ENCODE results near the gene ACBD7. TPM values are rescaled to one million over a fixed set of nuclear protein-coding genes. Genes with fewer than 3 reads are reported as not detected.

The ACBD7 gene
- total RNA-seq, 2 donors from 2014 or later = 0.44 to 0.98 TPM

GRCh38 chr10:15124908-15125307 lies 36.3 kb upstream of the ACBD7 start:
- no peaks in the 10 kb centered on the region for H3K4me1 ChIP-seq
- H3K27ac ChIP-seq = no peak overlapping the region
- no peak overlapping the region for H3K4me3 ChIP-seq
- no peaks in the 10 kb centered on the region for H3K9me3 ChIP-seq
- H3K36me3 ChIP-seq = no peaks in the 10 kb centered on the region
- no peak overlapping the region for H3K9ac ChIP-seq (ENCODE audit: low read depth in 2 of 2, low read length in 2 of 2)
- no peaks in the 10 kb centered on the region for H3K27me3 ChIP-seq
- intact Hi-C loops (cut with DNase I) = no loop called here
- DNase-seq = no peak
- no peak for TF ChIP-seq CTCF (IDR thresholded peaks at IDR 0.05)

DNA sequence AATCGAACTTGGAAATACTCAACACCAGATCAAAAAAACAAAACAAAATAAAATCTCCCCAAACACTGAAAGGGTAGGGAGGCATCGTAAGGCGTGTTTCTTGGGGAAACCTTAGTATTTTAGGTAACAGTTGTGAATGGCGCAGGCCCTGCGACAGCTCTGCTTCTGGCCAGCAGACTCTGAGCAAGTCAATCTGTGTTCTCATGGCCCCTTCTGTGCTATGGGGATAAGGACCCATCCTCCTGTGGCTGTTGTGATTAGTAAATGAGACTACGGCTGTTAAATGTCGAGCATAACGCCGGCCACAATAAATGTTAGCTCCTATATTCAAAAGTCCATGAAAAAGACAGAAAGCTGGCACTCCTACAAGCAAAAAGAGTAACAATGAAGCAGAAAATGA lies 35.6 kb upstream of the ACBD7 start:
- H3K27ac ChIP-seq = no peak overlapping the region
- H3K27me3 ChIP-seq = no peaks in the 10 kb centered on the region
- H3K4me3 ChIP-seq = no peak overlapping the region
- H3K36me3 ChIP-seq = no peaks in the 10 kb centered on the region
- DNase-seq = no peak
- TF ChIP-seq CTCF (IDR thresholded peaks at IDR 0.05) = no peak
- intact Hi-C loops (cut with DNase I) = no loop called here
- H3K4me1 ChIP-seq = no peaks in the 10 kb centered on the region
- no peaks in the 10 kb centered on the region for H3K9me3 ChIP-seq
- H3K9ac ChIP-seq (ENCODE audit: low read depth in 2 of 2, low read length in 2 of 2) = no peak overlapping the region

- no peak for TF ChIP-seq CTCF (IDR thresholded peaks at IDR 0.05)
- no peak for DNase-seq
- intact Hi-C loops (cut with DNase I) = no loop called here
- Histone ChIP-seq H3K4me3 (no peak overlapping the region), H3K9ac (ENCODE audit: low read depth in 2 of 2, low read length in 2 of 2) (no peak overlapping the region), H3K36me3 (no peaks in the 10 kb centered on the region), H3K27ac (no peak overlapping the region), H3K4me1 (no peaks in the 10 kb centered on the region), H3K9me3 (no peaks in the 10 kb centered on the region), H3K27me3 (no peaks in the 10 kb centered on the region)
Observed at GRCh38 chr10:15123749-15124184, 35.2 kb upstream of the ACBD7 start.

DNA sequence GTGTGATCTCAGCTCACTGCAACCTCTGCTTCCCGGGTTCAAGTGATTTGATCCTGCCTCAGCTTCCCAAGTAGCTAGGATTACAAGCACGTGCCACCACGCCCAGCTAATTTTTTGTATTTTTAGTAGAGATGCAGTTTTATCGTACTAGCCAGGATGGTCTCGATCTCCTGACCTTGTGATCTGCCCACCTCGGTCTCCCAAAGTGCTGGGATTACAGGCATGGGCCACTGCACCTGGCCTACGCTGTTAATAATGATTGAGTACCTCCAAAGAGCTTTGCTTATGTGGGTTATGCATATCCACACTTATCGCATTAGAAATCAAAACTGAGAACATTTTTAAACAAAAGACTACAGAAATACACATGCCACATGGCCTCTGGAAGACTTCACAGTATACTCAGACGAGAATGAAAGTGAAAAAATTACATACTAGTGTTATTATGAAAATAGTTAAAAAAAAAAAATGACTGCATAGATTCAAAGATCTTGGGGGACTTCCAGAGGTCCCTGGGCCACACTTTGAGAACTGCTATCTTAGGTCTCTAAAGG lies 34.0 kb upstream of the ACBD7 start:
- Histone ChIP-seq H3K9ac (ENCODE audit: low read depth in 2 of 2, low read length in 2 of 2) (no peak overlapping the region), H3K27ac (no peak overlapping the region), H3K36me3 (no peaks in the 10 kb centered on the region), H3K4me3 (no peak overlapping the region), H3K27me3 (no peaks in the 10 kb centered on the region), H3K9me3 (no peaks in the 10 kb centered on the region), H3K4me1 (no peaks in the 10 kb centered on the region)
- TF ChIP-seq CTCF (IDR thresholded peaks at IDR 0.05) = no peak
- intact Hi-C loops (cut with DNase I) = no loop called here
- DNase-seq = no peak

DNA sequence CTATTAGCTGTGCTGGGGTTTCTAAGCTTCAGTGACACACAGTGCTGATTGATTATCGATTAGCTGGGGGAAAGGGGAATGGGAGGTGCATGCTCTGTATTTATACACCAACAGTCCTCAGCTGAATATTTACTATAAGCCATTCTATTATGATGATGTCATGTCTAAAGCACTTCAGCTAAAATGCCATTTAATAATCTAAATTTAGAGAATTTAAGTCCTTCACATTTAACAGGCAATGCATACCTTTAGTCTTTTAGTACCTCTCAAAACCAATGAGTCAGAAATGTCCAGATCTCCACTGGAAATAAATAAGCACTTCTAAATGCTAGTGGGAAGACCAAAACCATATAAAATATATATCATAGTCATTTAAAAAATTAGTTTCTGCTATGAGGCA lies 33.1 kb upstream of the ACBD7 start:
- intact Hi-C loops (cut with DNase I) = no loop called here
- no peaks in the 10 kb centered on the region for H3K27me3 ChIP-seq
- TF ChIP-seq CTCF (IDR thresholded peaks at IDR 0.05) = no peak
- no peak overlapping the region for H3K27ac ChIP-seq
- no peaks in the 10 kb centered on the region for H3K9me3 ChIP-seq
- no peak for DNase-seq
- H3K9ac ChIP-seq (ENCODE audit: low read depth in 2 of 2, low read length in 2 of 2) = no peak overlapping the region
- no peaks in the 10 kb centered on the region for H3K36me3 ChIP-seq
- H3K4me3 ChIP-seq = no peak overlapping the region
- no peaks in the 10 kb centered on the region for H3K4me1 ChIP-seq

Data from colonic mucosa (tissue), 4 donors.